H9 (cell line): ENCODE measurements around the gene LBX2. TPM values are rescaled to one million over a fixed set of nuclear protein-coding genes. Genes with fewer than 3 reads are reported as not detected.

ENCODE experiments used
- DNase-seq: peaks from one replicate; pipeline ENCODE4 v3.0.0-alpha.2; 2017
- H2AFZ ChIP-seq: one replicate; pipeline ENCODE4 v1.6.1; 2013; ENCODE audit warnings: mild to moderate bottlenecking, low read length, control low read depth, moderate library complexity
- H2AK5ac ChIP-seq: 2 replicates; pipeline ENCODE4 v1.6.1; 2013; ENCODE audit warnings: low read length, control low read depth, mixed read lengths; ENCODE audit not compliant: insufficient read length
- H2BK120ac ChIP-seq: one replicate; pipeline ENCODE4 v1.6.1; 2013; ENCODE audit warnings: low read depth, mild to moderate bottlenecking, low read length, control low read depth, inconsistent platforms; ENCODE audit not compliant: poor library complexity, severe bottlenecking
- H2BK12ac ChIP-seq: 2 replicates; pipeline ENCODE4 v1.6.1; 2013; ENCODE audit warnings: low read length, control low read depth, mixed read lengths, low read depth; ENCODE audit not compliant: insufficient read length
- H2BK15ac ChIP-seq: 2 replicates; pipeline ENCODE4 v1.6.1; 2013; ENCODE audit warnings: low read depth, low read length, control low read depth
- H2BK20ac ChIP-seq: one replicate; pipeline ENCODE4 v1.6.1; 2013; ENCODE audit warnings: low read depth, mild to moderate bottlenecking, low read length, control low read depth, inconsistent platforms; ENCODE audit not compliant: poor library complexity, severe bottlenecking
- H2BK5ac ChIP-seq: 2 replicates; pipeline ENCODE4 v1.6.1; 2013; ENCODE audit warnings: low read length, control low read depth, mixed read lengths; ENCODE audit not compliant: insufficient read length
- H3K14ac ChIP-seq: 2 replicates; pipeline ENCODE4 v1.6.1; 2013; ENCODE audit warnings: low read length, control low read depth; ENCODE audit not compliant: insufficient read depth
- H3K18ac ChIP-seq: 2 replicates; pipeline ENCODE4 v1.6.1; 2013; ENCODE audit warnings: low read depth, mild to moderate bottlenecking, mixed read lengths, low read length, control low read depth; ENCODE audit not compliant: insufficient read length
- H3K23ac ChIP-seq: 2 replicates; pipeline ENCODE4 v1.6.1; 2013; ENCODE audit warnings: low read length, control low read depth, mixed read lengths, low read depth; ENCODE audit not compliant: insufficient read length
- H3K23me2 ChIP-seq: 2 replicates; pipeline ENCODE4 v1.6.1; 2013; ENCODE audit warnings: low read depth, mild to moderate bottlenecking, mixed read lengths, low read length, control low read depth; ENCODE audit not compliant: insufficient read length, poor library complexity, severe bottlenecking
- H3K27ac ChIP-seq: 2 replicates; pipeline ENCODE4 v1.5.1; 2013; ENCODE audit warnings: low read length, control low read depth, mixed read lengths, low read depth; ENCODE audit not compliant: insufficient read length
- H3K27me3 ChIP-seq: 2 replicates; pipeline ENCODE4 v1.6.1; 2013; ENCODE audit warnings: low read length, control low read depth, inconsistent platforms; ENCODE audit not compliant: insufficient read depth
- H3K4ac ChIP-seq: 2 replicates; pipeline ENCODE4 v1.6.1; 2013; ENCODE audit warnings: low read depth, mild to moderate bottlenecking, control low read depth, inconsistent platforms, low read length, moderate library complexity
- H3K4me1 ChIP-seq: 2 replicates; pipeline ENCODE4 v1.6.1; 2013; ENCODE audit warnings: low read length, control low read depth, inconsistent platforms; ENCODE audit not compliant: insufficient read depth
- H3K4me2 ChIP-seq: 2 replicates; pipeline ENCODE4 v1.6.1; 2013; ENCODE audit warnings: low read length, control low read depth, mixed read lengths; ENCODE audit not compliant: insufficient read length, insufficient read depth
- H3K56ac ChIP-seq: 2 replicates; pipeline ENCODE4 v1.6.1; 2013; ENCODE audit warnings: low read depth, mild to moderate bottlenecking, mixed read lengths, low read length, control low read depth; ENCODE audit not compliant: insufficient read length
- H3K79me1 ChIP-seq: 2 replicates; pipeline ENCODE4 v1.6.1; 2013; ENCODE audit warnings: low read depth, mild to moderate bottlenecking, moderate library complexity, low read length, control low read depth, inconsistent platforms; ENCODE audit not compliant: insufficient read depth, poor library complexity, severe bottlenecking
- H3K79me2 ChIP-seq: 2 replicates; pipeline ENCODE4 v1.6.1; 2013; ENCODE audit warnings: low read length, control low read depth, inconsistent platforms; ENCODE audit not compliant: insufficient read depth
- H3K9ac ChIP-seq: 2 replicates; pipeline ENCODE4 v1.6.1; 2013; ENCODE audit warnings: low read length, control low read depth, mixed read lengths; ENCODE audit not compliant: insufficient read length; ENCODE audit errors: extremely low read depth
- H3K9me3 ChIP-seq: one replicate; pipeline ENCODE4 v1.6.1; 2013; ENCODE audit warnings: low read depth, low read length, inconsistent platforms; ENCODE audit not compliant: control insufficient read depth
- H3T11ph ChIP-seq: one replicate; pipeline ENCODE4 v1.6.1; 2013; ENCODE audit warnings: mild to moderate bottlenecking, low read length, control low read depth, inconsistent platforms
- H4K20me1 ChIP-seq: one replicate; pipeline ENCODE4 v1.6.1; 2013; ENCODE audit not compliant: control insufficient read depth, insufficient read length, insufficient read depth
- H4K5ac ChIP-seq: 2 replicates; pipeline ENCODE4 v1.6.1; 2013; ENCODE audit warnings: low read depth, mild to moderate bottlenecking, mixed read lengths, low read length, control low read depth; ENCODE audit not compliant: insufficient read length
- H4K8ac ChIP-seq: replicated peaks from 2 replicates; pipeline ENCODE4 v1.6.1; 2013; ENCODE audit warnings: low read length, control low read depth, mixed read lengths, low read depth; ENCODE audit not compliant: insufficient read length
- H4K91ac ChIP-seq: 2 replicates; pipeline ENCODE4 v1.6.1; 2013; ENCODE audit warnings: low read depth, mild to moderate bottlenecking, moderate library complexity, mixed read lengths, low read length, control low read depth; ENCODE audit not compliant: insufficient read length
- H3K27ac Mint-ChIP-seq, 3 experiments: 2 replicates in 2 of 3; 3 replicates in 1 of 3; pipeline ENCODE4 v1.8.0; 2020 to 2021; ENCODE audit warnings: mixed read lengths in 3 of 3, mild to moderate bottlenecking in 1 of 3, moderate library complexity in 1 of 3
- H3K27me3 Mint-ChIP-seq: 2 replicates; pipeline ENCODE4 v1.8.0; 2021; ENCODE audit warnings: low read depth, mild to moderate bottlenecking, moderate library complexity, mixed read lengths
- H3K36me3 Mint-ChIP-seq, 3 experiments: 2 replicates in 2 of 3; 3 replicates in 1 of 3; pipeline ENCODE4 v1.8.0; 2020 to 2021; ENCODE audit warnings: low read depth in 3 of 3, mixed read lengths in 3 of 3; ENCODE audit not compliant: insufficient read depth in 1 of 3
- H3K4me1 Mint-ChIP-seq, 2 experiments: 2 replicates each; pipeline ENCODE4 v1.8.0; 2020; ENCODE audit warnings: mixed read lengths in 2 of 2
- H3K4me3 Mint-ChIP-seq, 2 experiments: 2 replicates in 1 of 2; 3 replicates in 1 of 2; pipeline ENCODE4 v1.8.0; 2020 to 2021; ENCODE audit warnings: mild to moderate bottlenecking in 2 of 2, mixed read lengths in 2 of 2, moderate library complexity in 1 of 2
- H3K9me3 Mint-ChIP-seq, 2 experiments: 2 replicates in 1 of 2; 3 replicates in 1 of 2; pipeline ENCODE4 v1.8.0; 2020; ENCODE audit warnings: mild to moderate bottlenecking in 2 of 2, mixed read lengths in 2 of 2, moderate library complexity in 1 of 2
- WGBS: extraction: QIAGEN DNeasy Blood & Tissue Kit; methylation state at CpG from one replicate; pipeline ENCODE4 v1.1.7; 2013; ENCODE audit warnings: missing lambda C conversion rate, low lambda C conversion rate, mixed read lengths; ENCODE audit not compliant: insufficient read length; ENCODE audit errors: extremely low coverage; 5-methylcytosine and 5-hydroxymethylcytosine counted together
- total RNA-seq: library from RNA; stranded (reverse); gene quantifications from 2 replicates; pipeline ENCODE4 v1.2.1, GENCODE V29; 2021
- TF ChIP-seq, protein P1 (sequence below): fragments of 200-600 bp; sonication (generic); conservative IDR thresholded peaks from 3 replicates; pipeline ENCODE4 v1.8.0; 2021; ENCODE audit warnings: antibody characterized with exemption, mild to moderate bottlenecking

LBX2 gene
- total RNA-seq, 1 experiment from 2014 or later: 1.1 TPM

DNA sequence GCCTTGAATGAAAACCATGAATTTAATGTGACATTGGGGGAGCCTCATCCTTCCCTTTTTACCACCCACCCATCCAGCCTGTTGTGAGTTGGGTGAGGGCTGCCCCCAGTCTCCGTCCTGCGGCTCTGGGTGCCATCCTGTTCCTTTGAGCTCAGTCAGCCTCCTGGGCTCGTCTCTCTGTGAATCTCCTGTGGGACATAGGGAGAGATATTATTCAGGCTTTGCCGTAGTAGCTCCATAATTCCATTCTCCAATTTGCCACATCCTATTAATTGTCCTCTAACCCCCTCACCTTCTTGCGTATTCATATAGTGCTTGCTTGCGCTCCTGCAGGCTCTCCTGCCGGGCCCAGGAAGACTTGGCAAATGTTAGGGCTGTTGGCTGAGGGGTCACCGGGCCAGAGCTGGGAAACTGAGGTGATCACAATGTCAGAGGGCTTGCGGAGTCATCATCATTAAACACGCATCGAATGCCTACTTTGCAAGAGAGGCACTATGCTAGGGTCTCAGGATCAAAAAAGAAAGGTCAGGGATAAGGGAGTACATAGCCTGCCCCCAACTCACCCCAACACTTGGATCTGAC is 27.3 kb upstream of the LBX2 start:
- Histone ChIP-seq H4K91ac (no peak overlapping the region), H3K27ac (no peak overlapping the region), H3K4ac (no peak overlapping the region), H3K23ac (no peak overlapping the region), H3K4me2 (no peak overlapping the region), H3K18ac (no peak overlapping the region), H2BK20ac (no peak overlapping the region), H4K5ac (no peak overlapping the region), H3T11ph (no peak overlapping the region), H3K4me1 (peaks cover 4% of the 10 kb centered on the region; the same call in 1 of the 2 replicates), H2BK5ac (no peak overlapping the region), H3K79me2 (peaks cover 4% of the 10 kb centered on the region; the same call in 1 of the 2 replicates), H3K79me1 (peaks cover 4% of the 10 kb centered on the region), H4K20me1 (no peaks in the 10 kb centered on the region), H2BK120ac (no peak overlapping the region), H2AK5ac (no peak overlapping the region), H3K9me3 (no peaks in the 10 kb centered on the region), H3K14ac (no peak overlapping the region), H3K56ac (no peak overlapping the region), H3K9ac (no peak overlapping the region), H3K23me2 (peaks cover 15% of the 10 kb centered on the region), H3K27me3 (peaks cover 3% of the 10 kb centered on the region; the same call in 1 of the 2 replicates), H2BK12ac (no peak overlapping the region), H2AFZ (no peak overlapping the region), H4K8ac (no peak overlapping the region), H2BK15ac (no peak overlapping the region)
- Mint-ChIP-seq H3K27me3 (peaks cover 21% of the 10 kb centered on the region), H3K9me3 (no peaks in the 10 kb centered on the region; a peak in 1 of 5 replicates), H3K36me3 (peaks cover 27 to 39% (median 30%) of the 10 kb centered on the region in 3 experiments), H3K27ac (no peak overlapping the region), H3K4me1 (peaks cover 17 to 22% of the 10 kb centered on the region in 2 experiments), H3K4me3 (peak overlapping the region in 1 of 2 experiments; percentile 63; a peak in 3 of 5 replicates)
- DNase-seq: no peak
- WGBS: no CpG with 5 or more reads among the region's 11 CpGs
- TF ChIP-seq, protein P1, sequence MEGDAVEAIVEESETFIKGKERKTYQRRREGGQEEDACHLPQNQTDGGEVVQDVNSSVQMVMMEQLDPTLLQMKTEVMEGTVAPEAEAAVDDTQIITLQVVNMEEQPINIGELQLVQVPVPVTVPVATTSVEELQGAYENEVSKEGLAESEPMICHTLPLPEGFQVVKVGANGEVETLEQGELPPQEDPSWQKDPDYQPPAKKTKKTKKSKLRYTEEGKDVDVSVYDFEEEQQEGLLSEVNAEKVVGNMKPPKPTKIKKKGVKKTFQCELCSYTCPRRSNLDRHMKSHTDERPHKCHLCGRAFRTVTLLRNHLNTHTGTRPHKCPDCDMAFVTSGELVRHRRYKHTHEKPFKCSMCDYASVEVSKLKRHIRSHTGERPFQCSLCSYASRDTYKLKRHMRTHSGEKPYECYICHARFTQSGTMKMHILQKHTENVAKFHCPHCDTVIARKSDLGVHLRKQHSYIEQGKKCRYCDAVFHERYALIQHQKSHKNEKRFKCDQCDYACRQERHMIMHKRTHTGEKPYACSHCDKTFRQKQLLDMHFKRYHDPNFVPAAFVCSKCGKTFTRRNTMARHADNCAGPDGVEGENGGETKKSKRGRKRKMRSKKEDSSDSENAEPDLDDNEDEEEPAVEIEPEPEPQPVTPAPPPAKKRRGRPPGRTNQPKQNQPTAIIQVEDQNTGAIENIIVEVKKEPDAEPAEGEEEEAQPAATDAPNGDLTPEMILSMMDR: no peak
